A549 treated with CORT108297 at 1 μM for 4 hours (cell line): ENCODE data around the gene RIMBP3C. TPM values are rescaled to one million over a fixed set of nuclear protein-coding genes. Genes with fewer than 3 reads are reported as not detected.

ENCODE experiments used
- total RNA-seq: library from RNA; stranded (reverse); fragments of 200-300 nt; extraction: Qiagen RNA extraction; gene quantifications from 5 replicates; pipeline ENCODE4 v1.2.3, GENCODE V29; 2022

The RIMBP3C gene, protein sequence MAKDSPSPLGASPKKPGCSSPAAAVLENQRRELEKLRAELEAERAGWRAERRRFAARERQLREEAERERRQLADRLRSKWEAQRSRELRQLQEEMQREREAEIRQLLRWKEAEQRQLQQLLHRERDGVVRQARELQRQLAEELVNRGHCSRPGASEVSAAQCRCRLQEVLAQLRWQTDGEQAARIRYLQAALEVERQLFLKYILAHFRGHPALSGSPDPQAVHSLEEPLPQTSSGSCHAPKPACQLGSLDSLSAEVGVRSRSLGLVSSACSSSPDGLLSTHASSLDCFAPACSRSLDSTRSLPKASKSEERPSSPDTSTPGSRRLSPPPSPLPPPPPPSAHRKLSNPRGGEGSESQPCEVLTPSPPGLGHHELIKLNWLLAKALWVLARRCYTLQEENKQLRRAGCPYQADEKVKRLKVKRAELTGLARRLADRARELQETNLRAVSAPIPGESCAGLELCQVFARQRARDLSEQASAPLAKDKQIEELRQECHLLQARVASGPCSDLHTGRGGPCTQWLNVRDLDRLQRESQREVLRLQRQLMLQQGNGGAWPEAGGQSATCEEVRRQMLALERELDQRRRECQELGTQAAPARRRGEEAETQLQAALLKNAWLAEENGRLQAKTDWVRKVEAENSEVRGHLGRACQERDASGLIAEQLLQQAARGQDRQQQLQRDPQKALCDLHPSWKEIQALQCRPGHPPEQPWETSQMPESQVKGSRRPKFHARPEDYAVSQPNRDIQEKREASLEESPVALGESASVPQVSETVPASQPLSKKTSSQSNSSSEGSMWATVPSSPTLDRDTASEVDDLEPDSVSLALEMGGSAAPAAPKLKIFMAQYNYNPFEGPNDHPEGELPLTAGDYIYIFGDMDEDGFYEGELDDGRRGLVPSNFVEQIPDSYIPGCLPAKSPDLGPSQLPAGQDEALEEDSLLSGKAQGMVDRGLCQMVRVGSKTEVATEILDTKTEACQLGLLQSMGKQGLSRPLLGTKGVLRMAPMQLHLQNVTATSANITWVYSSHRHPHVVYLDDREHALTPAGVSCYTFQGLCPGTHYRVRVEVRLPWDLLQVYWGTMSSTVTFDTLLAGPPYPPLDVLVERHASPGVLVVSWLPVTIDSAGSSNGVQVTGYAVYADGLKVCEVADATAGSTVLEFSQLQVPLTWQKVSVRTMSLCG (N-terminal part only)
- 0.13 to 0.23 TPM (median 0.18 TPM) in 5 replicates for total RNA-seq

DNA sequence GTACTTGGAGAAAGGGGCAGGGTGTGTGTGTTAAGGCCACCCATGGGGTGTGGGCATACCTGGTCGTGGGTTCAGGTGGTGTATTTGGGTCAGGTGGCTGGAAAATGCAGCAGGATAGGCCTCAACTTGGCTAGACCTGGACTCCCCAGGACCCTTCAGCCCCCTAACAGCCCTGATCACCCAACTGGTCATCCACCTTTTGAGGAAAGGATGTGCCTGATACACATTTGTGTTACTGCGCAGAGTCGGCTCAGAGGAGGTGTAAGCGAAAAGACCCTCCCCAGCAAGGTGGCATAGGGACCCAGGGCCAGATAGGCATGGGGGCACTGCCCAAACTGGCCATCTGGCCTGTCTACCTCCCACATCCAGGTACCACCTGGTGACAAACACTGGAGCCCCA is at the start of gene RIMBP3C:
Gene RIMBP3C (minus strand): TSS at position 101 of the 400 bp plus-strand sequence. CDS start 485 bp downstream, outside the sequence.

DNA sequence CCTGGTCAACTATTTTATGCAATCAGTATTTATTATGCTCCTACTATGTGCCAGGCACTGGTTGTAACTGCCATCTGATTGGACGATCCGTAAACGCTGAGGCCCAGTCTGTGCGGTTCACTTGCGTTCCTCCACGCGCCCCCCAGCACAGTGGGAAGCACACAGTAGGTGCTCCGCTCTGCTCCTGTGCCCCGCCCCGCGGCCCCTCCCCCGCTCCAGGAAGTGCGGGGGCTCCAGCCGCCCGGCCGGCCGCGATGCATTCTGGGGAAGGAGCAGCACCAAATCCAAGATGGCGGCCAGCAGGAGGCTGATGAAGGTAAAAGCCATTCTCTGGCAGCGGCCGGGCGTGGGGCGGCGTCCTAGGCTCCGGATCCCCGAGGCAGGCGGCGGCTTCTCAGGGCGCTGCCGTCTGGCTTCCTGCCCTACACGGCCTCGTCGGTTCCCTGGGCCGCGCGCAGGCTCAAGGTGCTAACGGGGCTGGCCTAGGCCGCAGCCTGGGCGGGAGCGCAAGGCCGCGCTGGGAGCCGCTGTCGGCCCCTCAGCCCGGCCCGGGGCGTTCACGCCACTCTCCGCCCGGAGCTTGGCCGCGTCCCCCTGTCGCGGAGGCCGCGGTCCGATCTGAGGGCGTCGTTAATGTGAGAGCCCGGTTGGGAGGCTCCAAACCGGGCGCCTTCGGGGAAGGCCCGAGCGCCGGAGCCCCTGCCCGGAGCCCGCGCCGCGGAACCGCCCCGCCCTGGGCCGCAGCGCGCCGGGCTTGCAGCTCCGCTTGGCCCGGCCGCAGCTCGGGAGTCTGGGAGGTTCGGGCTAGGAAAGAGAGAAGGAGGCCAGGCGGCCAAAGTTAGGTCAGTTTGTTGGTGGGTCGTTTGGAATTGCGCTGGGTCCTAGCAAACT is 16.4 kb upstream of the RIMBP3C start, which contains the start of gene UBE2L3:
Gene UBE2L3 (plus strand): TSS at position 259 of the 891 bp plus-strand sequence. CDS start 31 bp downstream, at position 290.

Other genes with a start within 250 kb of the RIMBP3C start
- 0.29 to 0.62 TPM (median 0.51 TPM) in 5 replicates for gene RIMBP3B, start 167.7 kb downstream of the RIMBP3C start, total RNA-seq
- gene HIC2, start 134.1 kb downstream of the RIMBP3C start, total RNA-seq = 2.1 to 3.2 TPM (median 2.7 TPM) in 5 replicates
- gene TMEM191C, start 84.1 kb downstream of the RIMBP3C start, total RNA-seq = 0.65 to 2.0 TPM (median 1.4 TPM) in 5 replicates
- gene UBE2L3, start 16.3 kb upstream of the RIMBP3C start, total RNA-seq = 61.4 to 75.2 TPM (median 63.1 TPM) in 5 replicates
- gene YDJC, start 78.6 kb upstream of the RIMBP3C start, total RNA-seq = 33.7 to 60.7 TPM (median 58.8 TPM) in 5 replicates
- 0.05 to 0.06 TPM (median 0.06 TPM) in 3 of 5 replicates, not detected in the others for gene CCDC116, start 81.3 kb upstream of the RIMBP3C start, total RNA-seq
- gene SDF2L1, start 90.8 kb upstream of the RIMBP3C start, total RNA-seq = 36.4 to 66.6 TPM (median 58.1 TPM) in 5 replicates
- gene PPIL2, start 114.6 kb upstream of the RIMBP3C start, total RNA-seq = 17.6 to 23.3 TPM (median 22.6 TPM) in 5 replicates
- gene YPEL1, start 184.3 kb upstream of the RIMBP3C start, total RNA-seq = 0.13 to 0.42 TPM (median 0.23 TPM) in 5 replicates